Liver (tissue), 9 donors: Measurements from ENCODE around the gene ABCB9. TPM values are rescaled to one million over a fixed set of nuclear protein-coding genes. Genes with fewer than 3 reads are reported as not detected.

Source experiments
- DNase-seq: peaks from one replicate; pipeline ENCODE4 v3.0.0-alpha.2; 2017; ENCODE audit warnings: low spot score
- H3K27ac ChIP-seq, 2 donors: one replicate each; pipeline ENCODE4 v1.7.0; 2013; ENCODE audit warnings: inconsistent platforms in 2 of 2, low read length in 2 of 2, control low read depth in 1 of 2, low read depth in 1 of 2, mild to moderate bottlenecking in 1 of 2
- H3K27me3 ChIP-seq, 4 donors: one replicate each; pipeline versions ENCODE4 v1.6.1 to v1.7.0; 2013; ENCODE audit warnings: low read length in 3 of 4, inconsistent platforms in 1 of 4, mild to moderate bottlenecking in 1 of 4, moderate library complexity in 1 of 4; ENCODE audit not compliant: control insufficient read depth in 4 of 4, insufficient read depth in 4 of 4
- H3K36me3 ChIP-seq, 4 donors: one replicate each; pipeline versions ENCODE4 v1.6.1 to v1.7.0; 2013; ENCODE audit warnings: low read length in 3 of 4, mild to moderate bottlenecking in 3 of 4, low read depth in 1 of 4, moderate library complexity in 1 of 4; ENCODE audit not compliant: control insufficient read depth in 4 of 4, insufficient read depth in 3 of 4
- H3K4me1 ChIP-seq, 4 donors: one replicate each; pipeline versions ENCODE4 v1.6.1 to v1.7.0; 2013; ENCODE audit warnings: low read length in 3 of 4, mild to moderate bottlenecking in 3 of 4, moderate library complexity in 1 of 4; ENCODE audit not compliant: control insufficient read depth in 4 of 4, insufficient read depth in 4 of 4
- H3K4me3 ChIP-seq, 3 donors: one replicate each; pipeline versions ENCODE4 v1.6.1 to v1.7.0; 2013; ENCODE audit warnings: low read length in 3 of 3, control low read depth in 1 of 3, low read depth in 1 of 3, mild to moderate bottlenecking in 1 of 3
- H3K9ac ChIP-seq, 2 donors: one replicate each; pipeline ENCODE4 v1.7.0; 2013; ENCODE audit warnings: low read length in 2 of 2, mild to moderate bottlenecking in 2 of 2, moderate library complexity in 2 of 2, control low read depth in 1 of 2, low read depth in 1 of 2
- H3K9me3 ChIP-seq, 4 donors: one replicate each; pipeline versions ENCODE4 v1.6.1 to v1.7.0; 2013; ENCODE audit warnings: low read length in 3 of 4; ENCODE audit not compliant: control insufficient read depth in 4 of 4
- EGR1 ChIP-seq, 2 donors: IDR thresholded peaks; 2 replicates each; pipeline ENCODE4 v1.6.1; 2016 to 2018; ENCODE audit warnings: antibody characterized with exemption in 2 of 2, low read depth in 2 of 2
- FOXA1 ChIP-seq: IDR thresholded peaks from 2 replicates; pipeline ENCODE4 v1.6.1; 2016; ENCODE audit warnings: antibody characterized with exemption
- FOXA2 ChIP-seq: IDR thresholded peaks from 2 replicates; pipeline ENCODE4 v1.6.1; 2016; ENCODE audit warnings: antibody characterized with exemption
- GABPA ChIP-seq, 2 donors: IDR thresholded peaks in 1 of 2; conservative IDR thresholded peaks in 1 of 2; 2 replicates each; pipeline ENCODE4 v1.6.1; 2016; ENCODE audit warnings: antibody characterized with exemption in 2 of 2, mild to moderate bottlenecking in 1 of 2, moderate library complexity in 1 of 2
- HNF4A ChIP-seq, 2 donors: conservative IDR thresholded peaks; 2 replicates each; pipeline ENCODE4 v1.6.1; 2016; ENCODE audit warnings: antibody characterized with exemption in 2 of 2, mild to moderate bottlenecking in 2 of 2
- HNF4G ChIP-seq: IDR thresholded peaks from 2 replicates; pipeline ENCODE4 v1.6.1; 2016; ENCODE audit warnings: antibody characterized with exemption
- JUND ChIP-seq, 2 donors: IDR thresholded peaks; 2 replicates each; pipeline ENCODE4 v1.6.1; 2016; ENCODE audit warnings: antibody characterized with exemption in 2 of 2
- NR2F2 ChIP-seq: IDR thresholded peaks from 2 replicates; pipeline ENCODE4 v1.6.1; 2016; ENCODE audit warnings: antibody characterized with exemption
- RAD21 ChIP-seq, 2 donors: IDR thresholded peaks; 2 replicates each; pipeline ENCODE4 v1.6.1; 2016; ENCODE audit warnings: antibody characterized with exemption in 2 of 2, mild to moderate bottlenecking in 2 of 2
- RXRA ChIP-seq, 2 donors: IDR thresholded peaks; 2 replicates each; pipeline ENCODE4 v1.6.1; 2017 to 2018; ENCODE audit warnings: antibody characterized with exemption in 2 of 2, mild to moderate bottlenecking in 1 of 2
- SP1 ChIP-seq: IDR thresholded peaks from 2 replicates; pipeline ENCODE4 v1.6.1; 2018; ENCODE audit warnings: antibody characterized with exemption, mild to moderate bottlenecking
- TAF1 ChIP-seq: conservative IDR thresholded peaks from 2 replicates; pipeline ENCODE4 v1.6.1; 2016; ENCODE audit warnings: antibody characterized with exemption, mild to moderate bottlenecking
- YY1 ChIP-seq: IDR thresholded peaks from 2 replicates; pipeline ENCODE4 v1.6.1; 2016; ENCODE audit warnings: antibody characterized with exemption, mild to moderate bottlenecking
- WGBS: extraction: QIAGEN DNeasy Blood & Tissue Kit; methylation state at CpG from one replicate; pipeline ENCODE4 v1.1.7; 2013; 5-methylcytosine and 5-hydroxymethylcytosine counted together
- polyA plus RNA-seq, 2 donors: library from polyadenylated mRNA; stranded (reverse) in 1 of 2; unstranded in 1 of 2; fragments of 200-250 nt in 1 of 2; fragments of >200 nt in 1 of 2; fragmentation: Nextera tagmentation in 1 of 2; extraction: Ambion mirVana in 1 of 2; gene quantifications; one replicate each; pipeline versions ENCODE4 v1.2.1 to v1.2.3, GENCODE V29; 2013 to 2015
- total RNA-seq, 2 donors: library from RNA; depleted of rRNA; stranded (reverse); fragments of >200 nt; gene quantifications; one replicate each; pipeline ENCODE4 v1.2.3, GENCODE V29; 2014
- TF ChIP-seq, protein P1 (sequence below): IDR thresholded peaks from 2 replicates; pipeline ENCODE4 v1.6.1; 2016; ENCODE audit warnings: antibody characterized with exemption
- TF ChIP-seq, protein P2 (sequence below): IDR thresholded peaks from 2 replicates; pipeline ENCODE4 v1.6.1; 2016; ENCODE audit warnings: antibody characterized with exemption
- TF ChIP-seq, protein P3 (sequence below): IDR thresholded peaks from 2 replicates; pipeline ENCODE4 v1.6.1; 2016; ENCODE audit warnings: antibody characterized with exemption, mild to moderate bottlenecking
- TF ChIP-seq, protein P4 (sequence below): IDR thresholded peaks from 2 replicates; pipeline ENCODE4 v1.6.1; 2016; ENCODE audit warnings: antibody characterized with exemption
- TF ChIP-seq, protein P5 (sequence below): fragments of 150-350 bp; IDR thresholded peaks from 2 replicates; pipeline ENCODE4 v1.5.1; 2017; ENCODE audit warnings: improper control_type of control experiment, low read depth, low read length; ENCODE audit not compliant: missing input control
- donor health status: healthy.
- donor health status: healthy.
- donor health status: healthy.
- donor health status: healthy.
- donor health status: healthy.

Gene ABCB9
- total and polyA plus RNA-seq, 4 donors, result 0.29 to 3.3 (median 1.3) TPM

DNA sequence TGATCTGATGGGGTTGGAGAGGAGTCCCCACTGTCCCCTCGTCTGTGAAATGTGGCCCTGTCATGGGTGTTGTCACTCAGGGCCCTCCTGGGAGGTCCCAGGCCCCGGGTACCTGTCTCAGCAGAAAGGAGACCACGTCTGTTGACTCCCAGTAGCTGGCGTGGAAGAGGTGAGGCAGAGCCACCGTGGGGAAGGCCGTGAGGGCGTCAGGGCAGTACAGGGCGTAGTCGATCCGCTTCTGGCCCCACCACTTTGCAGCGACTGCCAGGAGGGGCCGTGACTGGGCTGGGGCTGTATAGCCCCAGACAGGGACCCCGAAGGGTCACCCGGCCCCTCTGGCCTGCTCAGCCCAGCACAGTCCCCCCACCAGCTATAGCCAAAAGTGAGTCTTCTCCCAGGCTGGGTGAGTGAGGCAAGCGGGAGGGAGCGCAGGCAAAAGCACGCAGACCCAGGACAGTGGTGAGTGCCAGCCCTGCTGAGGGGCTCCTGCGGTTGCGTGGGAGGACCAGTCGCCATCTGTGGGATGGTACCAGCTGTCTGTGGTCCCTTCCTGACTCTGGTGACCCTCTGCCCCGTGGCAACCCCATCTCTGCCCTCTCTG, 22.4 kb upstream of the ABCB9 start:
- H3K36me3 ChIP-seq, result peaks cover 11 to 44% (median 21%) of the 10 kb centered on the region in 4 donors
- H3K4me3 ChIP-seq, result no peak overlapping the region
- 94% methylated on average over 21 of the region's 21 CpGs for WGBS
- peaks cover 7 to 48% (median 29%) of the 10 kb centered on the region in 4 donors for H3K4me1 ChIP-seq
- no peak overlapping the region for H3K9ac ChIP-seq
- no peaks in the 10 kb centered on the region for H3K9me3 ChIP-seq
- TF ChIP-seq RXRA (IDR thresholded peaks at IDR 0.05) (no peak), HNF4G (no peak), HNF4A (conservative IDR thresholded peaks at IDR 0.05) (no peak), SP1 (no peak), GABPA (IDR thresholded peaks at IDR 0.05 in 1 of 2, conservative IDR thresholded peaks at IDR 0.05 in 1 of 2) (no peak), YY1 (no peak), RAD21 (IDR thresholded peaks at IDR 0.05) (no peak), EGR1 (IDR thresholded peaks at IDR 0.05; ENCODE audit: low read depth in 2 of 2) (no peak), NR2F2 (no peak), FOXA1 (no peak), JUND (IDR thresholded peaks at IDR 0.05) (no peak), TAF1 (no peak), FOXA2 (no peak)
- TF ChIP-seq, protein P1, sequence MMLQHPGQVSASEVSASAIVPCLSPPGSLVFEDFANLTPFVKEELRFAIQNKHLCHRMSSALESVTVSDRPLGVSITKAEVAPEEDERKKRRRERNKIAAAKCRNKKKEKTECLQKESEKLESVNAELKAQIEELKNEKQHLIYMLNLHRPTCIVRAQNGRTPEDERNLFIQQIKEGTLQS, result no peak
- TF ChIP-seq, protein P2, sequence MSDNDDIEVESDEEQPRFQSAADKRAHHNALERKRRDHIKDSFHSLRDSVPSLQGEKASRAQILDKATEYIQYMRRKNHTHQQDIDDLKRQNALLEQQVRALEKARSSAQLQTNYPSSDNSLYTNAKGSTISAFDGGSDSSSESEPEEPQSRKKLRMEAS, result no peak
- TF ChIP-seq, protein P3, sequence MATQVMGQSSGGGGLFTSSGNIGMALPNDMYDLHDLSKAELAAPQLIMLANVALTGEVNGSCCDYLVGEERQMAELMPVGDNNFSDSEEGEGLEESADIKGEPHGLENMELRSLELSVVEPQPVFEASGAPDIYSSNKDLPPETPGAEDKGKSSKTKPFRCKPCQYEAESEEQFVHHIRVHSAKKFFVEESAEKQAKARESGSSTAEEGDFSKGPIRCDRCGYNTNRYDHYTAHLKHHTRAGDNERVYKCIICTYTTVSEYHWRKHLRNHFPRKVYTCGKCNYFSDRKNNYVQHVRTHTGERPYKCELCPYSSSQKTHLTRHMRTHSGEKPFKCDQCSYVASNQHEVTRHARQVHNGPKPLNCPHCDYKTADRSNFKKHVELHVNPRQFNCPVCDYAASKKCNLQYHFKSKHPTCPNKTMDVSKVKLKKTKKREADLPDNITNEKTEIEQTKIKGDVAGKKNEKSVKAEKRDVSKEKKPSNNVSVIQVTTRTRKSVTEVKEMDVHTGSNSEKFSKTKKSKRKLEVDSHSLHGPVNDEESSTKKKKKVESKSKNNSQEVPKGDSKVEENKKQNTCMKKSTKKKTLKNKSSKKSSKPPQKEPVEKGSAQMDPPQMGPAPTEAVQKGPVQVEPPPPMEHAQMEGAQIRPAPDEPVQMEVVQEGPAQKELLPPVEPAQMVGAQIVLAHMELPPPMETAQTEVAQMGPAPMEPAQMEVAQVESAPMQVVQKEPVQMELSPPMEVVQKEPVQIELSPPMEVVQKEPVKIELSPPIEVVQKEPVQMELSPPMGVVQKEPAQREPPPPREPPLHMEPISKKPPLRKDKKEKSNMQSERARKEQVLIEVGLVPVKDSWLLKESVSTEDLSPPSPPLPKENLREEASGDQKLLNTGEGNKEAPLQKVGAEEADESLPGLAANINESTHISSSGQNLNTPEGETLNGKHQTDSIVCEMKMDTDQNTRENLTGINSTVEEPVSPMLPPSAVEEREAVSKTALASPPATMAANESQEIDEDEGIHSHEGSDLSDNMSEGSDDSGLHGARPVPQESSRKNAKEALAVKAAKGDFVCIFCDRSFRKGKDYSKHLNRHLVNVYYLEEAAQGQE, result no peak
- TF ChIP-seq, protein P4, sequence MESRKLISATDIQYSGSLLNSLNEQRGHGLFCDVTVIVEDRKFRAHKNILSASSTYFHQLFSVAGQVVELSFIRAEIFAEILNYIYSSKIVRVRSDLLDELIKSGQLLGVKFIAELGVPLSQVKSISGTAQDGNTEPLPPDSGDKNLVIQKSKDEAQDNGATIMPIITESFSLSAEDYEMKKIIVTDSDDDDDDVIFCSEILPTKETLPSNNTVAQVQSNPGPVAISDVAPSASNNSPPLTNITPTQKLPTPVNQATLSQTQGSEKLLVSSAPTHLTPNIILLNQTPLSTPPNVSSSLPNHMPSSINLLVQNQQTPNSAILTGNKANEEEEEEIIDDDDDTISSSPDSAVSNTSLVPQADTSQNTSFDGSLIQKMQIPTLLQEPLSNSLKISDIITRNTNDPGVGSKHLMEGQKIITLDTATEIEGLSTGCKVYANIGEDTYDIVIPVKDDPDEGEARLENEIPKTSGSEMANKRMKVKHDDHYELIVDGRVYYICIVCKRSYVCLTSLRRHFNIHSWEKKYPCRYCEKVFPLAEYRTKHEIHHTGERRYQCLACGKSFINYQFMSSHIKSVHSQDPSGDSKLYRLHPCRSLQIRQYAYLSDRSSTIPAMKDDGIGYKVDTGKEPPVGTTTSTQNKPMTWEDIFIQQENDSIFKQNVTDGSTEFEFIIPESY, result no peak
- TF ChIP-seq, protein P5, sequence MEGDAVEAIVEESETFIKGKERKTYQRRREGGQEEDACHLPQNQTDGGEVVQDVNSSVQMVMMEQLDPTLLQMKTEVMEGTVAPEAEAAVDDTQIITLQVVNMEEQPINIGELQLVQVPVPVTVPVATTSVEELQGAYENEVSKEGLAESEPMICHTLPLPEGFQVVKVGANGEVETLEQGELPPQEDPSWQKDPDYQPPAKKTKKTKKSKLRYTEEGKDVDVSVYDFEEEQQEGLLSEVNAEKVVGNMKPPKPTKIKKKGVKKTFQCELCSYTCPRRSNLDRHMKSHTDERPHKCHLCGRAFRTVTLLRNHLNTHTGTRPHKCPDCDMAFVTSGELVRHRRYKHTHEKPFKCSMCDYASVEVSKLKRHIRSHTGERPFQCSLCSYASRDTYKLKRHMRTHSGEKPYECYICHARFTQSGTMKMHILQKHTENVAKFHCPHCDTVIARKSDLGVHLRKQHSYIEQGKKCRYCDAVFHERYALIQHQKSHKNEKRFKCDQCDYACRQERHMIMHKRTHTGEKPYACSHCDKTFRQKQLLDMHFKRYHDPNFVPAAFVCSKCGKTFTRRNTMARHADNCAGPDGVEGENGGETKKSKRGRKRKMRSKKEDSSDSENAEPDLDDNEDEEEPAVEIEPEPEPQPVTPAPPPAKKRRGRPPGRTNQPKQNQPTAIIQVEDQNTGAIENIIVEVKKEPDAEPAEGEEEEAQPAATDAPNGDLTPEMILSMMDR, result no peak
- no peak overlapping the region for H3K27ac ChIP-seq
- DNase-seq, result no peak
- no peaks in the 10 kb centered on the region for H3K27me3 ChIP-seq
